Astrocyte of the cerebellum (primary cell): ENCODE results near the gene THADA.

Source experiments
- DNase-seq: peaks from one replicate; pipeline ENCODE4 v3.0.0-alpha.2; 2011; ENCODE audit warnings: low read depth
- H3K4me3 ChIP-seq: 2 replicates; pipeline ENCODE4 v1.5.1; 2011; ENCODE audit warnings: mild to moderate bottlenecking, low read depth, low read length, moderate library complexity
- in situ Hi-C: cut with HindIII; loops from 2 replicates; pipeline ENCODE4 v1.10.0; 2017; ENCODE audit warnings: low sequenced_read_pairs
- TF ChIP-seq, protein P1 (sequence below): IDR thresholded peaks from 2 replicates; pipeline ENCODE4 v1.5.1; 2012; ENCODE audit warnings: low read length, low read depth, moderate library complexity, mild to moderate bottlenecking; ENCODE audit errors: missing control alignments

THADA gene

DNA sequence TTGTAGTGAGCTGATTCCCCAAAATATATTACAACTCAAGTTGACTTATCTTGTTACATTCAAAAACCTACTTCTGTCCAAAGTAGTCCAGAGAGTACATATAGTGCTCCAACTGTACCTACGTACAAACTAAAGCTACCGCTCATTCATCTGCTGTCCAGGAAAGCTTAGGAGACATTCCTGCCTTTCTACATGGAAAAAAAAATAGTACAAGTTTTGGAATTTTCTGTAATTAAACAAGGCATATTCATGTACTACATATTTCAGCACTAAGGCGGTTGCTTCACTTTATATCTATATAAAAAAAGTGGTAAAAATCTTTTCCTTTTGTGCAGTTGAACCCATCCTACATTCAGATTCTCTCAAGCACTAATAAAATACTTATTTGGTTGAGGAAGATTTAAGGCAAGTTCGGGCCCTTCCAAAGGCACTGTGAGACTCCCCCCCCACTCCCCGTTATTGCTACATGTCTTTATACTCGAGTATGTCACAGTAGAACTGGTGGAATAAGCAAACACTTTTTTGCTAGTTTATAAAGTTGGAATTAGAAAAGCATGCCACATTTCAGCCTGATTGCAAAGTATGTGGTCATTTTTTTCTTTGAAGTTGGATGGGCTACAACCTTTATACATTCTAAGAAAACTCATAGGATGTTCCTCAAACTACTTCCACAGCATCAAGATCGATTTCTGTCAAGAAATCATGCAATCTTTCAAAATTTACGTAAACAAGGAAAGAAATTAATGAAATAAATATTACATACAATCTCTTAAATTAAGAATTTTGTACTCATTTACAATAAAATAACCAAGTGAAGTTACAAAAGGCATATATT lies 373.1 kb downstream of the THADA start:
- TF ChIP-seq, protein P1, sequence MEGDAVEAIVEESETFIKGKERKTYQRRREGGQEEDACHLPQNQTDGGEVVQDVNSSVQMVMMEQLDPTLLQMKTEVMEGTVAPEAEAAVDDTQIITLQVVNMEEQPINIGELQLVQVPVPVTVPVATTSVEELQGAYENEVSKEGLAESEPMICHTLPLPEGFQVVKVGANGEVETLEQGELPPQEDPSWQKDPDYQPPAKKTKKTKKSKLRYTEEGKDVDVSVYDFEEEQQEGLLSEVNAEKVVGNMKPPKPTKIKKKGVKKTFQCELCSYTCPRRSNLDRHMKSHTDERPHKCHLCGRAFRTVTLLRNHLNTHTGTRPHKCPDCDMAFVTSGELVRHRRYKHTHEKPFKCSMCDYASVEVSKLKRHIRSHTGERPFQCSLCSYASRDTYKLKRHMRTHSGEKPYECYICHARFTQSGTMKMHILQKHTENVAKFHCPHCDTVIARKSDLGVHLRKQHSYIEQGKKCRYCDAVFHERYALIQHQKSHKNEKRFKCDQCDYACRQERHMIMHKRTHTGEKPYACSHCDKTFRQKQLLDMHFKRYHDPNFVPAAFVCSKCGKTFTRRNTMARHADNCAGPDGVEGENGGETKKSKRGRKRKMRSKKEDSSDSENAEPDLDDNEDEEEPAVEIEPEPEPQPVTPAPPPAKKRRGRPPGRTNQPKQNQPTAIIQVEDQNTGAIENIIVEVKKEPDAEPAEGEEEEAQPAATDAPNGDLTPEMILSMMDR, result no peak
- H3K4me3 ChIP-seq, result peak overlapping the region; percentile 92
- in situ Hi-C loops, result loop anchor here (5.0 to 10.0 kb wide), 4 partner anchors 35 to 390 kb away; no protein-coding TSS in a partner anchor
- no peak for DNase-seq

DNA sequence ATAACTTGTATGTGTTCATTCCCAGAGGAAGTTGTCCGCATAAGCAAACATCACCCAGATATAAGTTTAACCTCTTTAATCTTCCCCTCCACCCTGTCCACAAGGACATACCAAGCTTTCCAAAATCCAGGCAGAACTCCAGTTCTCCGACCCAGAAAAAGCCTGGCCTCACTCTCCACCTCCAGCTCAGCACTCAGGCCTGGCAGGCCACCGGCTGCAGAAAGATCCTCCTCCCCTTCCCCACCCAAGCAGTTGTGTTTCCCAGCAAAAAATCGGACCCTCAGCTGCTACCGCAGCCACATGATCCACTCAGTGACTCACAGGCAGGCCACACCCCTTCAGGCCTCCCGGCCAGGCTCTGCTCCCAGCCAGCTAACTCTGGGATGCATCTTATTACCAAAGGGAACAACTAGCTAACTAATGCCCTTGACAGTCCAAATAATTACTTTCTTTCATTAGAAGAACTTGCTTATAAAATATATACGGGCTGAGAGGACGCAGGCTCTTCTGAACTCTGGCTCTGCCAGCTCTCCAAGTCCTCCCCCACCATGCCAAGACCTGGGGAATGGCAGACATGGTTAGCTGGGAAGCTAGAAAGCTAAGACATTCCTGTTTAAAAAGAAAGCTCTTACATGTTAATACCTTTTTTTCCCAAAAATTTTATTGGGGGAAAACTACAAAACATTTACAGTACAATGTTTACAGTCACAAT lies 373.9 kb downstream of the THADA start:
- in situ Hi-C loops, result loop anchor here (5.0 to 10.0 kb wide), 4 partner anchors 35 to 390 kb away; no protein-coding TSS in a partner anchor
- peak overlapping the region; percentile 92 for H3K4me3 ChIP-seq
- DNase-seq, result peak; percentile 95

DNA sequence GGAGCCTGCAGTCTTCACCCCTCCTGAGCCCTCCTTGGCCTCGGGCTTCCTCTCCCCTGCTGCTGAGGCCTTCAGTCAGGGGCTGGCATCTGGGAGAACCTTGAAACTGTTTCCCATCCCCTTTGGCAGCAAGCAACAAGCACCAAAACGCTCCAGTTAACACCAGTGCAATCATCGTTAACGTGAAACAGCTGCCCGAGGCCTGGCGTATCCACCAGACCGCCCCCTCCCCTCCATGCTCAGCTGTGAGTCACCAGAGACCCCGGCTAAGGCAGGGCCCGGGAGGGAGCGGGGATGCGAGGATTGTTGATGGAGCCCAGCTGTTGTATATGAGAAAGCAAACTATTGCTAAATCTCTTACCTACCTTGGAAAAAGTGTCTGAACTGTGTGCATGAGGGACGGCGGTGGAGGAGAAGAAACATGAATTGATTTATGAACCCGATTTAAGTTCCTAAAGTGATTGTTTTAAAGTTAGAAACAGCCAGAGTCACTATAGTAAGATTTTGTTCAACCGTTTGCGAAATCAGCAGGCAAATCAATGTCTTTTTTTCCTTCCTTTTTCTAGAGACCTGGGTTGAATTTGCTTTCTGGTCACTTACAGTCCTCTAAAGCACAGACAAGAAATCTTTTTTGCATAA lies 374.6 kb downstream of the THADA start:
- TF ChIP-seq, protein P1, result no peak
- in situ Hi-C loops, result loop anchor here (5.0 to 10.0 kb wide), 4 partner anchors 34 to 389 kb away; no protein-coding TSS in a partner anchor

More for the DNA sequence above, 373.9 kb downstream of the THADA start:
- TF ChIP-seq, protein P1, result no peak

DNA sequence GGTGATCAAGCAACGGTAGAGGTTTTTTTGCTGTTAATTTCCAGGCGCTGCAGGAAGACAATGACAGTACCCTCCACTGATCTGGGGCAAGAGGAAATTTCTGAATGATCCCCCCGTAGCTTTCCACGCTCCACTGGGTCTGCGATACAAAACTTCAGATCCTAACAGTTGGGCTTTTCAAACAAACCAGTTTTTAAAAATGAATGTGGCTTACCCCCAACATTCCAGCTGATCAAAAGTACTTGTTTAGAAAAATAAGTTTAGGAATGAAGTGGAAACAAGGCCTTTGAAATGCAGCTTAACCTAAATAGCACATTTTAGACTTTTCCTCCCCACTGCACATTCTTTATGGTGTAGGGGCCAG lies 375.1 kb downstream of the THADA start:
- no peak for DNase-seq
- TF ChIP-seq, protein P1, result no peak
- peak overlapping the region; percentile 92 for H3K4me3 ChIP-seq
- in situ Hi-C loops, result loop anchor here (5.0 to 10.0 kb wide), 4 partner anchors 33 to 388 kb away; no protein-coding TSS in a partner anchor

More for the DNA sequence above, 374.6 kb downstream of the THADA start:
- H3K4me3 ChIP-seq, result peak overlapping the region; percentile 92
- DNase-seq, result peak; percentile 95

DNA sequence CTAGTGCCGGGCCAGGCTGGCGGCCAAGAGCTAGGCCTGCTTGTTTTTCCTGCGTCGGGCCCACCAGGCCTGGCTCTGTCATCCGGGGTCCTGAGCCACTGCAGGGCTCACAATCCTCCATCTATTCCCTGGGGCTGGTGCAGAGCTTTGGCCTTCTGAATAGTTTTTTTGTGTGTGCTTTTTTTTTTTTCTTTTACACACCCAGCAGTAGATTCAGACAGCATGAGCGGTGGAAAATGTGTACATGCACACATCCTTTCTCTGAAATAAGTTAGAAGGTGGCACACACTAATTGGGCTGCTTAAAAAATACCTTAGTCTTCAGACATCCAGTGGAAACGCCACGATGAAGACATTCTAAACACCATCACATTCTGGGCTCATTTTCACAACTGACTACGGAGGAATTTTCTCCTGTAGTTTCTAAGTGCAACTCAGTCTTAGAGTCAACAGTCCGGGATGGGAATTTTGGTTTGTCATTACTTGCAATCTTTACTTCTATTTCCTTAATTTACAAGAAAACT lies 375.5 kb downstream of the THADA start:
- no peak for DNase-seq
- H3K4me3 ChIP-seq, result peak overlapping the region; percentile 22
- in situ Hi-C loops, result loop anchor here (5.0 to 10.0 kb wide), 4 partner anchors 33 to 388 kb away; no protein-coding TSS in a partner anchor
- TF ChIP-seq, protein P1, result no peak
